SH-SY5Y (cell line): ENCODE data around the gene CSK.

Experiments used
- GATA2 ChIP-seq: IDR thresholded peaks from 2 replicates; pipeline ENCODE4 v1.6.1; 2011; ENCODE audit warnings: mild to moderate bottlenecking, low read depth, low read length
- GATA3 ChIP-seq: IDR thresholded peaks from 2 replicates; pipeline ENCODE4 v1.6.1; 2011; ENCODE audit warnings: low read depth, mild to moderate bottlenecking, low read length, moderate library complexity

- no peak for TF ChIP-seq GATA2
- no peak for TF ChIP-seq GATA3
Measured at GRCh38 chr15:74746389-74746788, 35.5 kb upstream of the CSK start.
